Ascending aorta (tissue), 2 donors: ENCODE data around the gene TRIO. TPM values are rescaled to one million over a fixed set of nuclear protein-coding genes. Genes with fewer than 3 reads are reported as not detected.
A peak's percentile ranks its signal among the peaks of the same experiment; 100 is the strongest.

Experiments used
- DNase-seq, 2 donors: peaks; one replicate each; pipeline ENCODE4 v3.0.0-alpha.2; 2019; ENCODE audit warnings: low spot score in 2 of 2
- H3K27ac ChIP-seq, 2 donors: fragments of 200-600 bp; sonication (generic); one replicate each; pipeline ENCODE4 v1.5.1; 2016 to 2017; ENCODE audit warnings: mild to moderate bottlenecking in 1 of 2
- H3K27me3 ChIP-seq: fragments of 200-600 bp; sonication (generic); one replicate; pipeline ENCODE4 v1.5.1; 2017
- H3K36me3 ChIP-seq, 2 donors: fragments of 200-600 bp; sonication (generic); one replicate each; pipeline ENCODE4 v1.5.1; 2016
- H3K4me1 ChIP-seq, 2 donors: fragments of 200-600 bp; sonication (generic); one replicate each; pipeline ENCODE4 v1.5.1; 2016 to 2017; ENCODE audit warnings: mild to moderate bottlenecking in 1 of 2
- H3K4me3 ChIP-seq, 2 donors: fragments of 200-600 bp; sonication (generic); one replicate each; pipeline ENCODE4 v1.5.1; 2016 to 2017; ENCODE audit warnings: mild to moderate bottlenecking in 1 of 2
- H3K9me3 ChIP-seq, 2 donors: fragments of 200-600 bp; sonication (generic); one replicate each; pipeline ENCODE4 v1.5.1; 2016
- CTCF ChIP-seq, 3 experiments: fragments of 200-600 bp in 2 of 3; fragments of 450-650 bp in 1 of 3; sonication (generic) in 2 of 3; IDR thresholded peaks; one replicate each; pipeline ENCODE4 v1.5.1; 2016 to 2019; ENCODE audit warnings: antibody characterized with exemption in 3 of 3, mild to moderate bottlenecking in 1 of 3, moderate library complexity in 1 of 3
- intact Hi-C: fragments of 100-400 bp; cut with DNase I; formaldehyde crosslinking; loops from one replicate; pipeline ENCODE4 v1.15.1; 2023
- total RNA-seq: library from RNA; depleted of rRNA; stranded (reverse); fragments of >200 nt; gene quantifications from one replicate; pipeline ENCODE4 v1.1.0, GENCODE V29; 2016

The TRIO gene
- total RNA-seq, 1 donor from 2014 or later = 262 TPM

GRCh38 chr5:14322437-14323187 lies 179.5 kb downstream of the TRIO start:
- Histone ChIP-seq H3K4me1 (no peaks in the 10 kb centered on the region), H3K27ac (no peak overlapping the region), H3K4me3 (no peak overlapping the region), H3K9me3 (no peaks in the 10 kb centered on the region), H3K36me3 (peaks cover 24 to 46% of the 10 kb centered on the region in 2 donors), H3K27me3 (no peaks in the 10 kb centered on the region)
- DNase-seq = no peak
- intact Hi-C loops = no loop called here
- no peak for TF ChIP-seq CTCF (IDR thresholded peaks at IDR 0.05)

GRCh38 chr5:14323466-14323865 lies 180.3 kb downstream of the TRIO start:
- H3K27ac ChIP-seq = no peak overlapping the region
- H3K9me3 ChIP-seq = no peaks in the 10 kb centered on the region
- no peaks in the 10 kb centered on the region for H3K4me1 ChIP-seq
- no peak overlapping the region for H3K4me3 ChIP-seq
- H3K36me3 ChIP-seq = peaks cover 28 to 39% of the 10 kb centered on the region in 2 donors
- intact Hi-C loops = no loop called here
- no peaks in the 10 kb centered on the region for H3K27me3 ChIP-seq
- TF ChIP-seq CTCF (IDR thresholded peaks at IDR 0.05) = no peak
- no peak for DNase-seq

- Histone ChIP-seq H3K9me3 (no peaks in the 10 kb centered on the region), H3K4me1 (no peaks in the 10 kb centered on the region)
Measured at GRCh38 chr5:14325369-14325768, 182.2 kb downstream of the TRIO start.

GRCh38 chr5:14326035-14326903 lies 183.1 kb downstream of the TRIO start:
- H3K36me3 ChIP-seq = peaks cover 30 to 35% of the 10 kb centered on the region in 2 donors
- no peak for DNase-seq
- TF ChIP-seq CTCF (IDR thresholded peaks at IDR 0.05) = peak in 2 of 3 experiments; percentile 23 to 43
- no peak overlapping the region for H3K4me3 ChIP-seq
- no peaks in the 10 kb centered on the region for H3K27me3 ChIP-seq
- no peaks in the 10 kb centered on the region for H3K4me1 ChIP-seq
- intact Hi-C loops = no loop called here
- H3K9me3 ChIP-seq = no peaks in the 10 kb centered on the region
- no peak overlapping the region for H3K27ac ChIP-seq

More at GRCh38 chr5:14325369-14325768, 182.2 kb downstream of the TRIO start:
- TF ChIP-seq CTCF (IDR thresholded peaks at IDR 0.05) = no peak
- Histone ChIP-seq H3K27ac (no peak overlapping the region), H3K27me3 (no peaks in the 10 kb centered on the region), H3K4me3 (no peak overlapping the region), H3K36me3 (peaks cover 30 to 32% of the 10 kb centered on the region in 2 donors)
- no peak for DNase-seq
- intact Hi-C loops = no loop called here

GRCh38 chr5:14327624-14328023 lies 184.5 kb downstream of the TRIO start:
- no peaks in the 10 kb centered on the region for H3K9me3 ChIP-seq
- no peak overlapping the region for H3K4me3 ChIP-seq
- no peaks in the 10 kb centered on the region for H3K4me1 ChIP-seq
- no peak overlapping the region for H3K27ac ChIP-seq
- H3K36me3 ChIP-seq = peaks cover 19 to 34% of the 10 kb centered on the region in 2 donors
- H3K27me3 ChIP-seq = no peaks in the 10 kb centered on the region
- no peak for DNase-seq
- intact Hi-C loops = no loop called here
- no peak for TF ChIP-seq CTCF (IDR thresholded peaks at IDR 0.05)
